ENCODE results near the gene CFDP1.
"Not testable (repeated sequence)": the region's sequence is repeated elsewhere in the genome, so short reads cannot be mapped to it uniquely, and the experiment has no call there.

The CFDP1 gene

DNA sequence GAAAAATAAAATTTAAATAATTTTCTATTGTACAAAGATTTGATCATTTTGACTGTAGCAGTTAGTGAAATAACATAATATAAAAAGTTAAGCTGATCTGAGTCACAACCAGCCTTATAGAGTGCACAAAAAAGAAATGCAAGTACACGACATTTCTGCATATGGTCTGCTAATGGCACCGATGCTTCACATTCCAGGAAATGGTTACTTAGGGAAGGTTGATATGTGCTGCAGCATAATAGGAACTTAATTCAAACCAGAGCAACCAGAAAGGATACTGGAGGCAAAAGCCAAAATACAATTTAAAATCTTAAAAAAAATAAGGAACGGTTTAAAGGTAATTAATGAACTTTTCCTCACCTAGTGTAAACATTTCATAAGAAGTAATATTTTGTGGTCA lies 10.0 kb upstream of the CFDP1 start:
- Histone ChIP-seq H3K27ac (replicated peaks) (no peak overlapping the region), H3K27me3 (ENCODE audit: insufficient read depth, poor library complexity, severe bottlenecking) (no peaks in the 10 kb centered on the region), H3K4me3 (replicated peaks; ENCODE audit: insufficient read depth, low read length) (no peak overlapping the region)
- DNase-seq (ENCODE audit: low read depth in 1 of 2, low spot score in 1 of 2) = no peak
- TF ChIP-seq, protein P1, sequence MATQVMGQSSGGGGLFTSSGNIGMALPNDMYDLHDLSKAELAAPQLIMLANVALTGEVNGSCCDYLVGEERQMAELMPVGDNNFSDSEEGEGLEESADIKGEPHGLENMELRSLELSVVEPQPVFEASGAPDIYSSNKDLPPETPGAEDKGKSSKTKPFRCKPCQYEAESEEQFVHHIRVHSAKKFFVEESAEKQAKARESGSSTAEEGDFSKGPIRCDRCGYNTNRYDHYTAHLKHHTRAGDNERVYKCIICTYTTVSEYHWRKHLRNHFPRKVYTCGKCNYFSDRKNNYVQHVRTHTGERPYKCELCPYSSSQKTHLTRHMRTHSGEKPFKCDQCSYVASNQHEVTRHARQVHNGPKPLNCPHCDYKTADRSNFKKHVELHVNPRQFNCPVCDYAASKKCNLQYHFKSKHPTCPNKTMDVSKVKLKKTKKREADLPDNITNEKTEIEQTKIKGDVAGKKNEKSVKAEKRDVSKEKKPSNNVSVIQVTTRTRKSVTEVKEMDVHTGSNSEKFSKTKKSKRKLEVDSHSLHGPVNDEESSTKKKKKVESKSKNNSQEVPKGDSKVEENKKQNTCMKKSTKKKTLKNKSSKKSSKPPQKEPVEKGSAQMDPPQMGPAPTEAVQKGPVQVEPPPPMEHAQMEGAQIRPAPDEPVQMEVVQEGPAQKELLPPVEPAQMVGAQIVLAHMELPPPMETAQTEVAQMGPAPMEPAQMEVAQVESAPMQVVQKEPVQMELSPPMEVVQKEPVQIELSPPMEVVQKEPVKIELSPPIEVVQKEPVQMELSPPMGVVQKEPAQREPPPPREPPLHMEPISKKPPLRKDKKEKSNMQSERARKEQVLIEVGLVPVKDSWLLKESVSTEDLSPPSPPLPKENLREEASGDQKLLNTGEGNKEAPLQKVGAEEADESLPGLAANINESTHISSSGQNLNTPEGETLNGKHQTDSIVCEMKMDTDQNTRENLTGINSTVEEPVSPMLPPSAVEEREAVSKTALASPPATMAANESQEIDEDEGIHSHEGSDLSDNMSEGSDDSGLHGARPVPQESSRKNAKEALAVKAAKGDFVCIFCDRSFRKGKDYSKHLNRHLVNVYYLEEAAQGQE (IDR thresholded peaks at IDR 0.05; ENCODE audit: insufficient replicate concordance, low read depth) = no peak
- no peak for TF ChIP-seq POLR2AphosphoS5 (IDR thresholded peaks at IDR 0.05; ENCODE audit: low read depth)
- no peak for TF ChIP-seq GABPA (IDR thresholded peaks at IDR 0.05; ENCODE audit: low read depth)
- no peak for TF ChIP-seq SPI1 (IDR thresholded peaks at IDR 0.05; ENCODE audit: borderline replicate concordance, low read depth)
- TF ChIP-seq, protein P2, sequence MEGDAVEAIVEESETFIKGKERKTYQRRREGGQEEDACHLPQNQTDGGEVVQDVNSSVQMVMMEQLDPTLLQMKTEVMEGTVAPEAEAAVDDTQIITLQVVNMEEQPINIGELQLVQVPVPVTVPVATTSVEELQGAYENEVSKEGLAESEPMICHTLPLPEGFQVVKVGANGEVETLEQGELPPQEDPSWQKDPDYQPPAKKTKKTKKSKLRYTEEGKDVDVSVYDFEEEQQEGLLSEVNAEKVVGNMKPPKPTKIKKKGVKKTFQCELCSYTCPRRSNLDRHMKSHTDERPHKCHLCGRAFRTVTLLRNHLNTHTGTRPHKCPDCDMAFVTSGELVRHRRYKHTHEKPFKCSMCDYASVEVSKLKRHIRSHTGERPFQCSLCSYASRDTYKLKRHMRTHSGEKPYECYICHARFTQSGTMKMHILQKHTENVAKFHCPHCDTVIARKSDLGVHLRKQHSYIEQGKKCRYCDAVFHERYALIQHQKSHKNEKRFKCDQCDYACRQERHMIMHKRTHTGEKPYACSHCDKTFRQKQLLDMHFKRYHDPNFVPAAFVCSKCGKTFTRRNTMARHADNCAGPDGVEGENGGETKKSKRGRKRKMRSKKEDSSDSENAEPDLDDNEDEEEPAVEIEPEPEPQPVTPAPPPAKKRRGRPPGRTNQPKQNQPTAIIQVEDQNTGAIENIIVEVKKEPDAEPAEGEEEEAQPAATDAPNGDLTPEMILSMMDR (IDR thresholded peaks at IDR 0.05; ENCODE audit: insufficient read depth, low read length) = no peak

DNA sequence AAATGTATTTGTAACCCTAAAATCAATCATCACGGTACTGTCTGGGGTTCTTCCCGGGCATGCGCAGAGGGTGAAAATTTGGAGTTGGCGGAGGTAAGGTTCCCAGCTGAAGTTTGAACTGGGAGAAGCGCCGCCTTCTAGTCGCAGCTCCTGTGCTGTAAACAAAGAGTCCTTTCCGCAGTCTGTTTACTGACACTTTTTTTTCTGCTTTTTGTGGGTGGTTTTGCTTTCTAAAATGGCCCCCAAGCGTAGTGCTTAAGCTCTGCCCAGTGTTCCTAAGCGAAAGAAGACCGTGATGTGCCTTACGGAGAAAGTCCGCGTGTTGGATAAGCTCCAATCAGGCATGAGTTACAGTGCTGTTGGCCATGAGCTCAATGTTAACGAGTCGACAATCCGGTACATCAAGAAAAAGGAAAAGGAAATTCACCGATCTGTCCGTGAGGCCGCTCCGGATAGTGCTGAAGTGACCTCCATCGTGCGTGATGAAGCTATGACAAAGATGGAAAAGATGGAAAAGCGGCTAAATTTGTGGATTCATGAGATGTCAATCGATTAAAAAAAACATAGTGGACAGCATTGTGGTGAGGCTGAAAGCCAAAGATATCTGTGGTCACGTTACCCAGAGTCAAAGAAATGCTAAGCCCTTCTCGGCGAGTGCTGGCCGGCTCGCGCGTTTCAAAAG lies 570 bp upstream of the CFDP1 start:
- DNase-seq (ENCODE audit: low read depth in 1 of 2, low spot score in 1 of 2) = peak; percentile 62 to 71
- H3K4me3 ChIP-seq (replicated peaks; ENCODE audit: insufficient read depth, low read length) = peak overlapping the region; percentile 94
- H3K27me3 ChIP-seq (ENCODE audit: insufficient read depth, poor library complexity, severe bottlenecking) = no peaks in the 10 kb centered on the region
- H3K27ac ChIP-seq (replicated peaks) = peak overlapping the region; percentile 86
- TF ChIP-seq SPI1 (IDR thresholded peaks at IDR 0.05; ENCODE audit: borderline replicate concordance, low read depth) = no peak
- peak; percentile 59; the same call in 1 of the 2 replicates for TF ChIP-seq POLR2AphosphoS5 (IDR thresholded peaks at IDR 0.05; ENCODE audit: low read depth)
- no peak for TF ChIP-seq GABPA (IDR thresholded peaks at IDR 0.05; ENCODE audit: low read depth)
- TF ChIP-seq, protein P2 (IDR thresholded peaks at IDR 0.05; ENCODE audit: insufficient read depth, low read length) = no peak
- TF ChIP-seq, protein P1 (IDR thresholded peaks at IDR 0.05; ENCODE audit: insufficient replicate concordance, low read depth) = peak; percentile 39

DNA sequence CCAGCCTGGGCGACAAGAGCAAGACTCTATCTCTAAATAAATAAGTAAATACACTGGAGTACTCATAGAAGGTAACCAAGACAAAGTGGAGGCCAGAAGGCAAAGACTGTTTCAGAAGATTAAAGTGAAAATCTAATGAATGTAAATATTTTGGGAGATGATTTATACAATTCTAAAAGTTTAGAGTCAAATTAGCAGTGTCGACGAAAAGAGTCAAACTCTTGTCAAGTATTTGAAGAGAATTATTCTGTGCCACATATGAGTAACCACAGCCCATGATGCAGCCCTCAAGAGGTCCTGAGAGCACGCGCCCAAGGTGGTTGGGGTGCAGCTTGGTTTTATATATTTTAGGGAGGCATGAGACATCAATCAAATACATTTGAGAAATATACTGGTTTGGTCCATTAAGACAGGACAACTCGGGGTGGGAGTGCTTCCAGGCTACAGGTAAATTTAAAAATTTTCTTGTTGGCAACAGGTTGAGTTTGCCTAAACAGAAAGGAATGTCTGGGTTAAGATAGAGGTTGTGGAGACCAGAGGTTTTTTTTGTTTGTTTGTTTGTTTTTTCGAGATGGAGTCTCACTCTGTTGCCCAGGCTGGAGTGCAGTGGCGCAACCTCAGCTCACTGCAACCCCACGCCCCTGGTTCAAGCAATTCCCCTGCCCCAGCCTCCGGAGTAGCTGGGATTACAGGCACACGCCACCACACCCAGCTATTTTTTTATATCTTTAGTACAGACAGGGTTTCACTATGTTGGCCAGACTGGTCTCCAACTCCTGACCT lies 3.5 kb downstream of the CFDP1 start:
- Histone ChIP-seq H3K27me3 (ENCODE audit: insufficient read depth, poor library complexity, severe bottlenecking) (no peaks in the 10 kb centered on the region), H3K27ac (replicated peaks) (no peak overlapping the region), H3K4me3 (replicated peaks; ENCODE audit: insufficient read depth, low read length) (no peak overlapping the region)
- TF ChIP-seq POLR2AphosphoS5 (IDR thresholded peaks at IDR 0.05; ENCODE audit: low read depth) (no peak), SPI1 (IDR thresholded peaks at IDR 0.05; ENCODE audit: borderline replicate concordance, low read depth) (no peak), GABPA (IDR thresholded peaks at IDR 0.05; ENCODE audit: low read depth) (no peak)
- TF ChIP-seq, protein P2 (IDR thresholded peaks at IDR 0.05; ENCODE audit: insufficient read depth, low read length) = no peak
- TF ChIP-seq, protein P1 (IDR thresholded peaks at IDR 0.05; ENCODE audit: insufficient replicate concordance, low read depth) = no peak
- no peak for DNase-seq (ENCODE audit: low read depth in 1 of 2, low spot score in 1 of 2)

DNA sequence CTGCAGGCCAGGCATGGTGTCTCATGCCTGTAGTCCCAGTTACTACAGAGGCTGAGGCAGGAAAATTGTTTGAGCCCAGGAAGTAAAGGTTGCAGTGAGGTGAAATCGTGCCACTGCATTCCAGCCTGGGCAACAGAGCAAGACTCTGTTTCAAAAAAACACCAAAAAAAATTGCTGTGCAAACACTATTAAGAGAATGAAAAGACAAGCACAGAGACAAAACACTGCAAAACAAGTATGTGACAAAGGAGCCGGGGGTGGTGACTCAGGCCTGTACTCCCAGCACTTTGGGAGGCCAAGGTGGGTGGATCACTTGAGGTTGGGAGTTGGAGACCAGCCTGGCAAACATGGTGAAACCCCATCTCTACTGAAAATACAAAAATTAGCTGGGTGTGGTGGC lies 6.8 kb downstream of the CFDP1 start:
- H3K4me3 ChIP-seq (replicated peaks; ENCODE audit: insufficient read depth, low read length); DNase-seq (ENCODE audit: low read depth in 1 of 2, low spot score in 1 of 2); H3K27ac ChIP-seq (replicated peaks); H3K27me3 ChIP-seq (ENCODE audit: insufficient read depth, poor library complexity, severe bottlenecking): not testable (repeated sequence)

DNA sequence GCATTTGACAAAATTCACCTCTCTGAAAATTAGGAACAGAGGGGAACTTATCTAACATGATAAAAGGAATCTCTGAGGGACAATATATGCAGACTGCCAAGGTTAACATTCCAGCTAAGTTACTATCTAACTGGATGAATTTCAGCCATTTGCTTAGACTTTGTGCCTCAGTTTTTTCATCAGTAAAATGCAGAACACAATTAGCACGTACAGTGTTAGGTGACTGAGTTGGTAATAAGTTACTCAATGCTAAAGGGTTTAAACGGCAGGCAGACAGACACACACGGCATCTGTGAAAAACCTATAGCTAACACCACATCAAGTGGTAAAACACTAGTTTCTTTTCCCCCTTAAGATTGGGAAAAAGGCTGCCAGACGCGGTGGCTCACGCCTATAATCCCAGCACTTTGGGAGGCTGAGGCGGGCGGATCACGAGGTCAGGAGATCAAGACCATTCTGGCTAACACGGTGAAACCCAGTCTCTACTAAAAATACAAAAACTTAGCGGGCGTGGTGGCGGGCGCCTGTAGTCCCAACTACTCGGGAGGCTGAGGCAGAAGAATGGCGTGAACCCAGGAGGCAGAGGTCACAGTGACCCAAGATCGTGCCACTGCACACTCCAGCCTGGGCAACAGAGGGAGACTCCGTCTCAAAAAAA lies 9.1 kb downstream of the CFDP1 start:
- not testable (repeated sequence) for H3K4me3 ChIP-seq (replicated peaks; ENCODE audit: insufficient read depth, low read length); DNase-seq (ENCODE audit: low read depth in 1 of 2, low spot score in 1 of 2); H3K27ac ChIP-seq (replicated peaks); H3K27me3 ChIP-seq (ENCODE audit: insufficient read depth, poor library complexity, severe bottlenecking)
